GM12878 (cell line): ENCODE measurements around the gene PIP4K2B. TPM values are rescaled to one million over a fixed set of nuclear protein-coding genes. Genes with fewer than 3 reads are reported as not detected.
A peak's percentile ranks its signal among the peaks of the same experiment; 100 is the strongest.

Experiments used
- BACH1 ChIP-seq: fragments of 450-650 bp; IDR thresholded peaks from 2 replicates; pipeline ENCODE4 v1.6.1; 2017; ENCODE audit warnings: mild to moderate bottlenecking, borderline replicate concordance
- BCL3 ChIP-seq: IDR thresholded peaks from 2 replicates; pipeline ENCODE4 v1.6.1; 2011; ENCODE audit warnings: borderline replicate concordance, low read depth, mild to moderate bottlenecking, moderate library complexity, low read length; ENCODE audit not compliant: insufficient read depth, poor library complexity, severe bottlenecking
- CBX3 ChIP-seq: fragments of 200-600 bp; sonication (generic); IDR thresholded peaks from 2 replicates; pipeline ENCODE4 v1.6.1; 2016; ENCODE audit warnings: low read depth, borderline replicate concordance
- CHD1 ChIP-seq: IDR thresholded peaks from 2 replicates; pipeline ENCODE4 v1.6.1; 2012; ENCODE audit warnings: low read depth, low read length, improper control_type of control experiment
- CREM ChIP-seq: IDR thresholded peaks from 2 replicates; pipeline ENCODE4 v1.6.1; 2014; ENCODE audit warnings: antibody characterized with exemption, low read depth
- EGR1 ChIP-seq, 2 experiments: IDR thresholded peaks; 1 replicate in 1 of 2; 2 replicates in 1 of 2; pipeline ENCODE4 v1.6.1; 2011 to 2012; ENCODE audit warnings: low read depth in 2 of 2, low read length in 2 of 2, borderline replicate concordance in 1 of 2, mild to moderate bottlenecking in 1 of 2, moderate library complexity in 1 of 2
- EP300 ChIP-seq, 2 experiments: fragments of 150-350 bp in 1 of 2; IDR thresholded peaks; 2 replicates each; pipeline ENCODE4 v1.6.1; 2011 to 2012; ENCODE audit warnings: low read depth in 2 of 2, low read length in 2 of 2, borderline replicate concordance in 1 of 2, improper control_type of control experiment in 1 of 2, inconsistent platforms in 1 of 2; ENCODE audit not compliant: control insufficient read depth in 1 of 2
- ETV6 ChIP-seq, 2 experiments: fragments of 450-650 bp in 1 of 2; IDR thresholded peaks in 1 of 2; conservative IDR thresholded peaks in 1 of 2; 2 replicates each; pipeline ENCODE4 v1.6.1; 2014; ENCODE audit warnings: antibody characterized with exemption in 1 of 2, borderline replicate concordance in 1 of 2, low read depth in 1 of 2, mild to moderate bottlenecking in 1 of 2, moderate library complexity in 1 of 2
- HDAC6 ChIP-seq: fragments of 200-600 bp; sonication (generic); IDR thresholded peaks from one replicate; pipeline ENCODE4 v1.8.0; 2017; ENCODE audit warnings: antibody characterized with exemption; ENCODE audit not compliant: unreplicated experiment
- HDGF ChIP-seq: fragments of 450-650 bp; IDR thresholded peaks from 2 replicates; pipeline ENCODE4 v1.6.1; 2016; ENCODE audit warnings: antibody characterized with exemption
- IRF3 ChIP-seq: fragments of 450-650 bp; IDR thresholded peaks from 2 replicates; pipeline ENCODE4 v1.6.1; 2014; ENCODE audit warnings: mild to moderate bottlenecking
- KLF5 ChIP-seq: fragments of 450-650 bp; IDR thresholded peaks from 2 replicates; pipeline ENCODE4 v1.6.1; 2014; ENCODE audit warnings: mild to moderate bottlenecking; ENCODE audit not compliant: partially characterized antibody
- NRF1 ChIP-seq: conservative IDR thresholded peaks from 2 replicates; pipeline ENCODE4 v1.6.1; 2011; ENCODE audit warnings: mild to moderate bottlenecking, low read depth, low read length, improper control_type of control experiment
- PAX5 ChIP-seq: IDR thresholded peaks from 2 replicates; pipeline ENCODE4 v1.6.1; 2011; ENCODE audit warnings: low read depth, low read length, borderline replicate concordance
- PML ChIP-seq: IDR thresholded peaks from 2 replicates; pipeline ENCODE4 v1.6.1; 2012; ENCODE audit warnings: low read length, inconsistent platforms
- POLR2AphosphoS5 ChIP-seq: IDR thresholded peaks from 2 replicates; pipeline ENCODE4 v1.6.1; 2011; ENCODE audit warnings: mild to moderate bottlenecking, low read length, inconsistent platforms
- RAD21 ChIP-seq: IDR thresholded peaks from 2 replicates; pipeline ENCODE4 v1.6.1; 2011; ENCODE audit warnings: mild to moderate bottlenecking, low read depth, low read length, moderate library complexity; ENCODE audit not compliant: insufficient read depth
- RELA ChIP-seq: fragments of 450-650 bp; IDR thresholded peaks from 2 replicates; pipeline ENCODE4 v1.8.0; 2014; ENCODE audit warnings: borderline replicate concordance; ENCODE audit not compliant: partially characterized antibody
- RFX5 ChIP-seq: IDR thresholded peaks from 2 replicates; pipeline ENCODE4 v1.6.1; 2011; ENCODE audit warnings: low read depth, low read length, improper control_type of control experiment
- SIN3A ChIP-seq: IDR thresholded peaks from 2 replicates; pipeline ENCODE4 v1.6.1; 2012; ENCODE audit warnings: low read depth, low read length, improper control_type of control experiment
- SMAD5 ChIP-seq: IDR thresholded peaks from 2 replicates; pipeline ENCODE4 v1.6.1; 2016; ENCODE audit warnings: antibody characterized with exemption, low read depth
- SMARCA5 ChIP-seq: fragments of 450-650 bp; IDR thresholded peaks from 2 replicates; pipeline ENCODE4 v1.6.1; 2017; ENCODE audit warnings: mild to moderate bottlenecking
- SREBF1 ChIP-seq: IDR thresholded peaks from 2 replicates; pipeline ENCODE4 v1.6.1; 2012; ENCODE audit warnings: mild to moderate bottlenecking, low read length
- SRF ChIP-seq, 2 experiments: IDR thresholded peaks; 2 replicates each; pipeline ENCODE4 v1.6.1; 2011; ENCODE audit warnings: low read depth in 2 of 2, low read length in 2 of 2, mild to moderate bottlenecking in 1 of 2, moderate library complexity in 1 of 2
- USF2 ChIP-seq: IDR thresholded peaks from 2 replicates; pipeline ENCODE4 v1.6.1; 2011; ENCODE audit warnings: low read depth, low read length, improper control_type of control experiment, borderline replicate concordance
- YY1 ChIP-seq: IDR thresholded peaks from 2 replicates; pipeline ENCODE4 v1.6.1; 2011; ENCODE audit warnings: low read depth, mild to moderate bottlenecking, low read length
- ZNF217 ChIP-seq: fragments of 450-650 bp; IDR thresholded peaks from 2 replicates; pipeline ENCODE4 v1.6.1; 2017; ENCODE audit warnings: antibody characterized with exemption, mild to moderate bottlenecking
- ZZZ3 ChIP-seq: IDR thresholded peaks from 2 replicates; pipeline ENCODE4 v1.6.1; 2011; ENCODE audit warnings: low read depth; ENCODE audit not compliant: control insufficient read depth, insufficient read length
- polyA plus RNA-seq, 11 experiments: library from polyadenylated mRNA; depleted of rRNA in 4 of 11; unstranded in 6 of 11; stranded (reverse) in 5 of 11; fragments of >200 nt; fragmentation: Nextera tagmentation in 4 of 11; fragmentation: Illumina TruSeq in 1 of 11; extraction: Ambion mirVana in 4 of 11; extraction: Trizol in 1 of 11; gene quantifications; 1 replicate in 1 of 11; 2 replicates in 10 of 11; pipeline versions ENCODE4 v1.2.1 to v1.2.3, GENCODE V29; 2011 to 2016; ENCODE audit warnings: inconsistent platforms in 2 of 11, missing spikeins in 2 of 11, low read depth in 1 of 11
- total RNA-seq, 4 experiments: library from RNA; depleted of rRNA in 3 of 4; stranded (reverse); fragments of >200 nt in 3 of 4; fragmentation: Illumina TruSeq in 1 of 4; extraction: Trizol in 1 of 4; gene quantifications; 2 replicates each; pipeline versions ENCODE4 v1.2.1 to v1.2.3, GENCODE V29; 2013 to 2021

The PIP4K2B gene
- total and polyA plus RNA-seq, 10 of the 15 experiments (the other 5 are each of a cell fraction or from before 2014, with no cell fraction given): 3.8 to 30.3 (median 18.2) TPM

- TF ChIP-seq BCL3 (peak; percentile 74), HDGF (no peak), CHD1 (no peak), ZNF217 (0 out of 2 replicates have a peak, but pooled peaks have one; percentile 53), EGR1 (IDR thresholded peaks at IDR 0.05; ENCODE audit: borderline replicate concordance in 1 of 2, low read depth in 2 of 2, low read length in 2 of 2) (peak in 1 of 2 experiments; percentile 94; a peak in 2 of 3 replicates), SMARCA5 (peak; percentile 96), ZZZ3 (no peak), NRF1 (0 out of 2 replicates have a peak, but pooled peaks have one; percentile 12), BACH1 (peak; percentile 94), KLF5 (peak; percentile 34), IRF3 (no peak), EP300 (IDR thresholded peaks at IDR 0.05; ENCODE audit: borderline replicate concordance in 1 of 2, control insufficient read depth in 1 of 2, low read depth in 2 of 2, low read length in 2 of 2) (0 out of 4 replicates have a peak, but pooled peaks of 1 of the 2 experiments have one; percentile 28), POLR2AphosphoS5 (no peak; the same call in 1 of the 2 replicates), SIN3A (no peak; the same call in 1 of the 2 replicates), PAX5 (0 out of 2 replicates have a peak, but pooled peaks have one; percentile 8), USF2 (no peak), PML (peak; percentile 28; the same call in 1 of the 2 replicates), RAD21 (peak; percentile 33; the same call in 1 of the 2 replicates), CREM (no peak), SREBF1 (no peak), ETV6 (conservative IDR thresholded peaks at IDR 0.05 in 1 of 2, IDR thresholded peaks at IDR 0.05 in 1 of 2; ENCODE audit: borderline replicate concordance in 1 of 2, low read depth in 1 of 2) (peak in 1 of 2 experiments; percentile 45; a peak in 1 of 4 replicates), SRF (IDR thresholded peaks at IDR 0.05; ENCODE audit: low read depth in 2 of 2, low read length in 2 of 2) (no peak), RFX5 (no peak), RELA (peak; percentile 73), SMAD5 (no peak), YY1 (peak; percentile 69), CBX3 (no peak), HDAC6 (peak; percentile 41)
These were observed 69.3 kb downstream of the PIP4K2B start, which contains the start of gene CISD3 (continued) for GRCh38 chr17:38729886-38730525.
